OCI-LY1 (cell line): ENCODE measurements around the gene LRRC1.

Experiments
- H2AFZ ChIP-seq: fragments of 200-600 bp; sonication (generic), shearing (Covaris generic); 2 replicates; pipeline ENCODE4 v1.6.0; 2014; ENCODE audit warnings: antibody characterized with exemption, mild to moderate bottlenecking, low read length
- H3F3A ChIP-seq: fragments of 200-600 bp; sonication (generic), shearing (Covaris generic); 2 replicates; pipeline ENCODE4 v1.6.0; 2014; ENCODE audit warnings: mild to moderate bottlenecking, antibody characterized with exemption, low read length, moderate library complexity; ENCODE audit not compliant: insufficient read depth
- H3K27ac ChIP-seq: fragments of 200-600 bp; sonication (generic); 2 replicates; pipeline ENCODE4 v1.5.1; 2014; ENCODE audit warnings: low read length, mixed run types, mild to moderate bottlenecking, low read depth; ENCODE audit not compliant: poor library complexity, severe bottlenecking
- H3K27me3 ChIP-seq: fragments of 200-600 bp; sonication (generic); 2 replicates; pipeline ENCODE4 v1.6.0; 2014; ENCODE audit warnings: antibody characterized with exemption, mild to moderate bottlenecking, low read length, moderate library complexity; ENCODE audit not compliant: insufficient read depth
- H3K36me3 ChIP-seq: fragments of 200-600 bp; sonication (generic); 2 replicates; pipeline ENCODE4 v1.6.1; 2014; ENCODE audit warnings: mild to moderate bottlenecking, antibody characterized with exemption, low read length, moderate library complexity, mixed read lengths; ENCODE audit not compliant: insufficient read depth
- H3K4me1 ChIP-seq: fragments of 200-600 bp; sonication (generic); 2 replicates; pipeline ENCODE4 v1.5.1; 2014; ENCODE audit warnings: mild to moderate bottlenecking, low read length, moderate library complexity; ENCODE audit not compliant: insufficient read depth, severe bottlenecking
- H3K4me2 ChIP-seq: fragments of 200-600 bp; sonication (generic), shearing (Covaris generic); 2 replicates; pipeline ENCODE4 v1.6.1; 2014; ENCODE audit warnings: low read length
- H3K4me3 ChIP-seq: fragments of 200-600 bp; sonication (generic); 2 replicates; pipeline ENCODE4 v1.5.1; 2014; ENCODE audit warnings: low read length, low read depth, mild to moderate bottlenecking, mixed read lengths; ENCODE audit not compliant: poor library complexity, severe bottlenecking
- H3K79me2 ChIP-seq: fragments of 200-600 bp; shearing (Covaris generic); 2 replicates; pipeline ENCODE4 v1.6.1; 2016; ENCODE audit warnings: mixed run types, low read length, mixed read lengths; ENCODE audit not compliant: insufficient read depth
- H3K9ac ChIP-seq: fragments of 200-600 bp; sonication (generic), shearing (Covaris generic); 2 replicates; pipeline ENCODE4 v1.6.1; 2014; ENCODE audit warnings: mild to moderate bottlenecking, low read length, mixed read lengths
- H3K9me2 ChIP-seq: fragments of 200-600 bp; sonication (generic), shearing (Covaris generic); 2 replicates; pipeline ENCODE4 v1.6.1; 2014; ENCODE audit warnings: low read depth, mild to moderate bottlenecking, low read length, mixed read lengths
- H3K9me3 ChIP-seq: fragments of 200-600 bp; shearing (Covaris generic); 2 replicates; pipeline ENCODE4 v1.6.1; 2014; ENCODE audit warnings: low read length, mixed read lengths
- H4K20me1 ChIP-seq: fragments of 200-600 bp; sonication (generic), shearing (Covaris generic); 2 replicates; pipeline ENCODE4 v1.6.0; 2016; ENCODE audit warnings: mild to moderate bottlenecking, low read length; ENCODE audit not compliant: insufficient read depth
- EZH2 ChIP-seq: fragments of 200-600 bp; sonication (generic), shearing (Covaris generic); IDR thresholded peaks from 2 replicates; pipeline ENCODE4 v1.8.0; 2017; ENCODE audit warnings: borderline replicate concordance, mixed run types, mild to moderate bottlenecking, antibody characterized with exemption, low read length, moderate library complexity, mixed read lengths
- TF ChIP-seq, protein P1 (sequence below): fragments of 200-600 bp; sonication (generic), shearing (Covaris generic); IDR thresholded peaks from 2 replicates; pipeline ENCODE4 v1.5.1; 2017; ENCODE audit warnings: mild to moderate bottlenecking, antibody characterized with exemption, low read length, moderate library complexity, mixed read lengths

Gene LRRC1

GRCh38 chr6:53894091-53894490, 99.3 kb downstream of the LRRC1 start:
- no peaks in the 10 kb centered on the region for H3K36me3 ChIP-seq
- no peaks in the 10 kb centered on the region for H3K79me2 ChIP-seq
- H3K9ac ChIP-seq, result peak overlapping the region; percentile 37; the same call in 1 of the 2 replicates
- H4K20me1 ChIP-seq, result no peaks in the 10 kb centered on the region
- H3K4me1 ChIP-seq, result peaks cover 27% of the 10 kb centered on the region
- peak overlapping the region; percentile 56 for H3K4me2 ChIP-seq
- TF ChIP-seq, protein P1, sequence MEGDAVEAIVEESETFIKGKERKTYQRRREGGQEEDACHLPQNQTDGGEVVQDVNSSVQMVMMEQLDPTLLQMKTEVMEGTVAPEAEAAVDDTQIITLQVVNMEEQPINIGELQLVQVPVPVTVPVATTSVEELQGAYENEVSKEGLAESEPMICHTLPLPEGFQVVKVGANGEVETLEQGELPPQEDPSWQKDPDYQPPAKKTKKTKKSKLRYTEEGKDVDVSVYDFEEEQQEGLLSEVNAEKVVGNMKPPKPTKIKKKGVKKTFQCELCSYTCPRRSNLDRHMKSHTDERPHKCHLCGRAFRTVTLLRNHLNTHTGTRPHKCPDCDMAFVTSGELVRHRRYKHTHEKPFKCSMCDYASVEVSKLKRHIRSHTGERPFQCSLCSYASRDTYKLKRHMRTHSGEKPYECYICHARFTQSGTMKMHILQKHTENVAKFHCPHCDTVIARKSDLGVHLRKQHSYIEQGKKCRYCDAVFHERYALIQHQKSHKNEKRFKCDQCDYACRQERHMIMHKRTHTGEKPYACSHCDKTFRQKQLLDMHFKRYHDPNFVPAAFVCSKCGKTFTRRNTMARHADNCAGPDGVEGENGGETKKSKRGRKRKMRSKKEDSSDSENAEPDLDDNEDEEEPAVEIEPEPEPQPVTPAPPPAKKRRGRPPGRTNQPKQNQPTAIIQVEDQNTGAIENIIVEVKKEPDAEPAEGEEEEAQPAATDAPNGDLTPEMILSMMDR, result no peak
- no peak for TF ChIP-seq EZH2
- peak overlapping the region; percentile 93 for H3K27ac ChIP-seq
- H2AFZ ChIP-seq, result peak overlapping the region; percentile 19; the same call in 1 of the 2 replicates
- H3K9me3 ChIP-seq, result peaks cover 5% of the 10 kb centered on the region
- H3K9me2 ChIP-seq, result no peaks in the 10 kb centered on the region
- H3K4me3 ChIP-seq, result peak overlapping the region; percentile 13
- no peaks in the 10 kb centered on the region for H3K27me3 ChIP-seq
- no peaks in the 10 kb centered on the region for H3F3A ChIP-seq

DNA sequence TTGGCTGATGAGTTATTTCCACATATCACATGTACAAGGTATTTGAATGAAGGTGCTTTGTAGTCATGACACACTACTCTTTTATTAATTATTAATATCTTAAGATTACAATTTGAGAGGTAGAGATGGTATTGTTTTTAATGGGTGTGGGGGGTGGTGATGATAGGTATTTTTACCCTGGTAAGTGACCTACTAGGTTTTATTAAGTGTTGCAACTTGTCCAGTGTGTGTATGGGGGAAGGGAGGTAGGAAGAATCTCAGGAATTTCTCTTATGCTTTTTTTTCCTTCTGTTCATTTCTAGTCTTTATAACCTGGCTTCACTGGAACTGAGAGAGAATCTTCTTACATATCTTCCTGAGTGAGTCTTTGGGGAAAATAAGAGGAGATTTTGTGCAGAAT, 101.4 kb downstream of the LRRC1 start:
- Histone ChIP-seq H3K27me3 (no peaks in the 10 kb centered on the region), H3F3A (no peaks in the 10 kb centered on the region), H2AFZ (no peak overlapping the region), H3K4me1 (peaks cover 27% of the 10 kb centered on the region), H3K36me3 (no peaks in the 10 kb centered on the region), H3K4me2 (no peak overlapping the region), H3K9me3 (peaks cover 5% of the 10 kb centered on the region), H3K9ac (no peak overlapping the region), H3K9me2 (no peaks in the 10 kb centered on the region), H3K27ac (no peak overlapping the region), H3K79me2 (no peaks in the 10 kb centered on the region), H3K4me3 (no peak overlapping the region), H4K20me1 (no peaks in the 10 kb centered on the region)
- TF ChIP-seq EZH2, result no peak
- TF ChIP-seq, protein P1, result no peak

DNA sequence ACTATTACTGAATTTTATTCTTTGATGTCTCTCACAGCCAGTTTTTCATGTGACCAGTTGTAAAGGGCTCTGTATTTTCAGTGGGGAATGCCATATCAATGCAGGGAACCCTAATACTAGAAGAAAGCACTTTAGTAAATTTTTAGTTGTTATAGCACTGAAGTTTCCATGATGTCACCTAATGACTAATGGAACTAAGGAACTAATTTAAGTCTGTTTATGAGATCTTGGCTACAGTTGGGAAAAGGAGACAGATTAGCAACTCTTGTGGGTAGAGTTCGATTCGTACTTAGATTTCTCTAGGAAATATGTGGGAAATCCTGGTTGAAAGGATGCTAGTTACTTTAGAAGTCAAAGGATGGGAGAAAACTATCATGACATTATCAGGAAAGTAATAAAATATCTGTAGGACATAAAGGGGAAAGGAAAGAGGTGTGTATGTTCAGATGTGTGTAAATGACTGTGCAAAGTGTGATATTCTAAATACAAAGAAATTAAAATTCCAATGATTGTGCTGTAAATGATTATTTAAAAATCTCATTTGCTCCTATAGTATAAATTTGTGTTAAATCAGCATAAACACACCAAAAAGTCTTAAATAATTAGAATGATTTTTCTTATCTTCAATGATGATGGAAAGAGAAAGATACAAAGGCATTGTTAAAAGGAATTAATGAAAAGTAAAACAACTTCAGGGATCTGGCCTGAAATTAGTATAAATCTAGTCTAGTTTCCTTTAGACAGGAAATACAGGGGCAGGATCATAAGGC, 103.4 kb downstream of the LRRC1 start:
- TF ChIP-seq, protein P1, result no peak
- no peak for TF ChIP-seq EZH2
- no peak overlapping the region for H3K27ac ChIP-seq
- no peaks in the 10 kb centered on the region for H3F3A ChIP-seq
- no peaks in the 10 kb centered on the region for H4K20me1 ChIP-seq
- no peaks in the 10 kb centered on the region for H3K9me2 ChIP-seq
- peaks cover 5% of the 10 kb centered on the region for H3K9me3 ChIP-seq
- no peak overlapping the region for H2AFZ ChIP-seq
- H3K36me3 ChIP-seq, result no peaks in the 10 kb centered on the region
- no peak overlapping the region for H3K9ac ChIP-seq
- H3K27me3 ChIP-seq, result no peaks in the 10 kb centered on the region
- no peak overlapping the region for H3K4me2 ChIP-seq
- no peaks in the 10 kb centered on the region for H3K79me2 ChIP-seq
- H3K4me3 ChIP-seq, result no peak overlapping the region
- H3K4me1 ChIP-seq, result peaks cover 20% of the 10 kb centered on the region
